Fibroblast of skin of left quadriceps (primary cell): ENCODE measurements around the gene PDCD1LG2.
A peak's percentile ranks its signal among the peaks of the same experiment; 100 is the strongest.

Experiments used
- DNase-seq, 2 experiments: peaks; one replicate each; pipeline ENCODE4 v3.0.0-alpha.2; 2013; ENCODE audit warnings: low read depth in 2 of 2

PDCD1LG2 gene

DNA sequence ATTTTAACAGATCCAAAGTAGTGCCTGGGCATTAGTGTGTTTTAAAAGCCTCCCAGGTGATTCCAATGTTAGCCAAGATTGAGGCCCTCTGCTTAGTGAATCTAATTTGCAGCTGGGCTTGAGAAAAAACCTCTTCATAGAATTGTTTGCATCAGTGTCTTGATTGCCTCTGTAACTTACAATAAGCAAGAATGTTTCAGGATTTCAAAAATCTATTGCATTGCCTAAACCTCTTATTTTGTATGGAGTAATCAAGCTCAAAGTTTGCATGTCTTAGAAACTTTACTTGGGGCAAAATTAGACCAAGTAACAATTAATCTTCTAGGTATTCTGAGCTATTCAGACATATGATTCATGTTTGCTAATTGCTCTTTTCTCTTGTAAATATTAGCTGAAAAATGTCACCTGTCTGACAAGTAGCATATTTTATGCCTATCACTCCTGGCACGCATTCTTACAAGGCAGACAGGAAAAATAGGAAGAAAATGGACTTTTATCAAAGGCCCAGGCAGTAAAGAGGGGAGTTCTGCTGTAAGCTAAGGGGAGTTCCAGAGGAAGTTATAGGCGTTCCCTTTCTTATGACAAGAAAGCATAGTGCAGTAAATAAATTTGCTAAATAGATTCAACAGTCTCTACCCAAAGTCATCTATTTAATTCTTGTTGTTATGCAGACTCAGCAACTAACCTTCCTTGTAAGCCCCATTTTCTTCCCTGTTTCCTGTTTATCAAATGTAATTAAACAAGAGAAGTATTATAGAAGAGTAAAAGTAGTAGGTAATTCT lies 21.0 kb downstream of the PDCD1LG2 start:
- no peak for DNase-seq

DNA sequence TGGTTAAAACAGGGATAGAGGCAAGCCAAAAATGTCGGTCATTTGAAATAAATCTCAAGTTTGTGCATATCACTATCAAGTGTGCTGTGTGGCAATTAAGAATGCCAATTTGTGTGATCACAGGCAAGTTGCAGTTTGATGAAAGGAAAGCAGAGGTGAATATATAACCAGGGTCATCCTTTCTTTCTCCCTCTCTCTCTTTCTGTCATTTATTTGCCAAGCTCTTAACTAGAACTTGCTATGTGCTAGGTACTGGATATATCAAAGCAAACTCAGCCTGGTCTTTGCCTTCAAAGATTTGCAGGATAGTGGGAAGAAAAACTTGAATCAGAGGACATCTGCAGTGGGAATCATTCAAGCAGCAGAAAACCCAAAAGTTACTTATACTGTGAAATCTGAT lies 22.0 kb downstream of the PDCD1LG2 start:
- no peak for DNase-seq

DNA sequence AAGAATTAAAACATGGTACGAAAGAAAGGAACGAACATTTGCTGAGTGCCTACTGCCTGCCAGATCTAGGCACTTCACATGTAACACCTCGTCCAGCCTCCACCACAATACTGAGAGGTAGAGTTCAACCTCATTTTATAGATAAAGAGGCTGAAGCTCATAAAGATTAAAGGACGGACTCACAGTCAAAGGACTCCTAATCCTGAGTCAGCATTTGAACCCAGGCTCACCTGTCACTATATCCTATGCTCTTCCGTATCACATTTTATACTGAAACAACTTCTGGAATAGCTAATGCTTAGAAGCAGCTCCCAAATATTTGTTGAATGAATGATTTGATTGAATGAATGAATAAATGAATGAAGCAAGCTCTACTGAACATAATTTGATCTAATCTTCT lies 22.5 kb downstream of the PDCD1LG2 start:
- no peak for DNase-seq

DNA sequence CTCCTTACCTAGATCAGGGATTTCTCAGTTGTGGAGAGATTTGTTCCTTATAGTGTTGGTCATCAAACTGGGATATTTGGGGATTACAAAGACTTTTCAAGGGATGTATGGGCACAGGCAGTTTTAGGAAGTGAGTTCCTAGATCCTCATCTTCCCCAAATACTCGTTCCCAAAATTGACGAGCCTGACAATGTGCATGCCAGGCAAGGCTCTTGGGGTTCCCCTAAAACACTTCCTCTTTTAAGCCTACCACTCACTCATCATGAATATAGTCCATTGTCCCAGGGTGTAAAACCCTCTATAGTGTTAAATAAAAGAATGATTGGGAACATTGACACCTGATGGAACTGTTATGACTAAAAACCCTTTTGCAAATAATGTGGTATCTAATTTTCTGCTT lies 26.4 kb downstream of the PDCD1LG2 start:
- DNase-seq: no peak

DNA sequence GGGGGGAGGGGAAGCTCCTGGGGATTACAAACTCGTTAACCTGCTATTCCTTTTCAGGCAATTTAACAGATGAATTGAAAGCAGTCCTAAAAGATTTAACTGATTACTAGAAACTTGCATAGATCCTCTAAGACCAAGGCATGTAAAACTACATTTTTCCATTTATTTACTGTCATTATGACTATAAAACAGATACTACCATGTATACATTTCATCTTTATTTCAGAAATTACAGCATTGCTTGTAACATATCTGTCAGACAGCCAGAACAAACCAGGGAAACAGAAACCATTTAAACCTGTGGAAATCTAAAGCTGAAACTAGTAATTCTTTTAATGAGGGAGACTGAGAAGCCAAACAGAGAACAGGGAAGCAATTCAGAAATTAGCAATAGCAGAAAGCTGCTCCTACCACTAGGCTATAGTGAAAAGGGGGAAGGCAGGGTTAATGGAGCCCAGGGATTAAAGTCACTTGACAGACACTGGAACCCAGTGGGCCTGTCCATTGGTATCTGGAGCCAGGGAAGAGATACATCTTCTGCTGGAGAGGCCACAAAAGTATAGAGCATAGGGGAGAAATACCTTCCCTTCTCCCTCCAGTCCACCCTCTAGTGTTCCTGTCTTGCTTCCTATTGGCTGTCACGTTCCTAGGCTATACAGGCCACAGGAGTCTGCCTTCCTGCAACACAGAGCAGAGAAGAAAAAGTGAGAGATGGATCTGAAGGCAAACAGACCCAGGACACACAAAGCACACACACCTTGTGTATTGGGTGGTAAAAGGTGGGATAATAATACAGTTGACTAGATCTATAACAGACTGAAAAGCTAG lies 33.8 kb downstream of the PDCD1LG2 start:
- DNase-seq: no peak

DNA sequence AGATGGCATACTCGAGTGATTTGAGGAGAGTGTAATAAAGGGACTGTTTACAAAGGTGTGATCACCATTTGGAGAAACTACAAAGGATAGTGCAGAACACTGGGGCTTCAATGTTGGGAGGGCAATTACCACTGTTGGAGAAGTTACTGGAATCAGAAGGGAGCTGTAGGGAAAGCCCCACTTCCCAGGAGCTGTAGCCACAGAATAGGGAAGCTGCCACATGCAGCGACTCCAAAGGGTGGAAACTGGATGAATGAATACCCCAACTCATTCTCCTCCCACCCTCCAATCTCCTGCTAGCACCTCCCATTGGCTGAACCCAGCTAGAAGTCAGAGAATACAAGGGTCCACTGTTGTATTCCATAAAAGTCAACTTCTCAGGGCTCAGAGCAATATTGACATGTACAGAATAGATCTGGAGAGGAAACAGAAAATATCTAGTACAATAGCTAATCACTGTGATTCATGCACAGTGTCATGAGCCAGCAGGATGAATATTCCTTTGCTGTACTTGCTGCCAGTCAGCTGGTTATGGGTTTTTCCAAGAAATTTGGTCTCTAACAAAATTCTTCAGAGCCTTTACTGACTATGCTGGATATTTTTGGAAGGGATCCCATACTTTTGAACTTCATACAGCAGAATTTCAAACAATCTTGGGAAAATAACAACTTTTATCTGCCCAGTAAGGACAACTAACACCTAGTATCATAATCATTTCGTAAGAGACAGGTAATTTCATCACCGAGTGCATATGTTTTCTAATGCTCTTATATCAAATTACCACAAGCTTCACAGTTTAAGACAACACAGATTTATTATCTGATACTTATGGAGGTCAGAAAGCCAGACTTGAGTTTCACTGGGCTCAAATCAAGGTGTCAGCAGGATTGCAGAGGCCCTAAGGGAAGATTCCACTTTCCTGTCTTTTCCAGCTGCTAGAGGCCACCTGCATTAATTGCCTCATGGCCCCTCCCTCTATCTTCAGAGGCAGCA lies 39.6 kb downstream of the PDCD1LG2 start:
- DNase-seq: peak; percentile 22 to 26

DNA sequence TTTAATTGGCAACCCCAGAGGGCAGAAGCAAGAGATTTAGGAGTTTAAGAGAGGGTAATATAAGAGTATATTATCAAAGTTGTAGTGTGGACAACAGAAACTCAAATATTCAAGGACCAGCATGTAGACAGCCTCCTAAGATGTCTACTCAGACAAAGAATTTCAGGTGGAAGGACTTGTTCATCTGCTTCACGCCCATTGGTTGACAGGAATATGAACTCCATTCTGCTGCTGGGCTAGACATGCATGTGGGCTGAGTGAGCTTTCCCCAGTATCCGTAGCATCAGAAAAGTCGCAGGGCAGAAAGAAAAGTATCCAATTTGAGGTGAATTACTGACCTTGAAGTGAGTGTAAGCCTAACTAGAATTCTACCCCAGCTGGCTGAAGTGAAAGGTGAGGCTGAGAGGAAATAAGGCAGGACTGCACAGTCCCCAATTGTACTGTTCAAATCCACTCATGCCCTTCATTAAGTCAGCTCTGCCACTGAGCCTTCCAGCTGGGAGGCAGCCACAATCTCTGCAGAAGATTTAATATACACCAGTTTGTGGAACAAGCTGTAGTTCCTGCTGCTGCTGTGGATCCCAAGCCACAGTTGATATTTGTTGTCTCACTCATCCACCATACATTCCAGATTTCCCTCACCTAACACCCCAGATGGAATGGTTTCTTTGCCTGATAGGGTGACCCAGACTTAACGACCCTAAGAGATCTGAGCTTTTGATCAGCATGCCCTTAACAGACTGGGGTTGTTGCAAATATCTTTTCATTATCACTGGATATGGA lies 41.2 kb downstream of the PDCD1LG2 start:
- no peak for DNase-seq

DNA sequence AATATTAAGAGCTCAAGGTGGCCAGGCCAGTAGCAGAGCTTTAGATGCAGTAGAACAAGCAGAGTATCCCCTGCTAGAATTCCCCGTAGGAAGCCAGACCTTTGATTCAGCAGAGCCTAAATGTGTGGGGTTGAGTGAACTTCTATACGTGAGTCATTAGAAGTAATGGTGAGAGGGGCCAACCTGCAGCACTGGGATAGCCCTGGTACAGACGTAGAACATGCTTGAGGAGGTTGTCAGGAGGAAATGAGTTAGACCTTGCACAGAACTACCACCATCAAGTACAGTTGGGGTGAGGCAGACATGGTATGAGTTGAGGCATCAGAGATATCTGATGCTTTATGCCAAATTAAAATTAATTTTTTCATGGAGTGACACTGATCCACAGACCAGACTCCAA lies 42.0 kb downstream of the PDCD1LG2 start:
- no peak for DNase-seq

DNA sequence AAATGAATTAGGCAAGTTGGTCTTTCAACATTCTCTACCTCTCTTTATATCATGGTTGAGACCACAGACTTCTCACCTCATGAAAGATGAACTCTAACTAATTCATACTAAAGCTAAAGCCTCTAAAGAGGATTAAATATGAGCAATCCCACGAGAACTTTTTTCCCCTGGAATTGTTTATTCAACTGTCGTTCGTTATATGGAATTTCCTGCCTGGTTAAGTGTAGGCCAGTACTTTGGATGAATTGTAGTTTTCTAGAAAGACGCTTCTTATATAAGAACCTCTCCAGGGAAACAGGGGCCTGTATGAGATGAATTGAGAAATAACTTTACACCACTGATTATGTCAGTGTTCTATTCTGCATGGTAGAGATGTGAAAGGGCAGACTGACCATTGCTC lies 42.9 kb downstream of the PDCD1LG2 start:
- peak; percentile 79 to 81 for DNase-seq

DNA sequence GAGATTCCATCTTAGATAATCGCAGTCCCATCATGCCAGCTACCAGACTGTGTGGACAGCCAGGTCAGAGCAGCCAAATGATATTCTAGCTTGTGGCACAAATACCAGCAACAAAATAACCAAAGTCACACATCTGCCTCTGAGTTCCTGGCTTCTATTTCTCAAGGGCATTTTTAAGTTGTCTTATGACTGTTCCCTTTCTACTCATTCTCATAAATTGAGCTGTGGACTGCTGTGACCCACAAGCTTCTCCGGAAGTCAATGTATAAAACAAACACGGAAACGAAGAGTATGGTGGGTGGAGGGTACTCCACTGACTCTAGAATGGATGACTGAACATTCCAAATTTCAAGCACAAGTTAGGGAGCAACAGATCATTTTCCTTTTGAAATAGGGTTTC lies 43.9 kb downstream of the PDCD1LG2 start:
- DNase-seq: no peak

DNA sequence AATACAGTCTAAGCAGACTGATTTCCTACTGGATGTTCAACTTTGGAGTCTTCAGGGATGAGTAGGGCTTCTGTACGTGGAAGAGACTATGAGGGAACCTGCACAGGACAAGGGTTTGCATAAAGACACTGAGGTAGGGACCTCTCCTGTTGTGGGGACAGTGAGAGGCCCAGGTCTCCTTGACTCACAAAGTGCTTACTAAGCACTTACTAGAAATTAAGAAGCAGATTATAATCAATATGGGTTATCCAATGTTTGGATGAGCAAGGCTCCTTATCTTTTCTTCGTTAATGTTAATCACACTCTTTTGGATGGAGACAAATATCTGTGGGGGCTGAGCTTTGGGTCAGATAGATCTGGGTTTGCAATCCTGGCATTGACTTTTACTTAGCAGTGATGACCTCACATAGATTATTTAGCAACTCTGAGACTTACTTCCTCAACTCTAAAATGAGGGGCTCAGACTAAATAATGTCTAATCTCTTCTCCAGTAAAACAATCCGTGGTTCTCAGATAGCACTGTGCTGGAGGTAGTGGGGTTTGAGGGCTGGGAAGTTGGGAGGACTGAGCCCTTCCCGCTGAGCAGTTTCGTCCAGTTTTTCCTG lies 45.9 kb downstream of the PDCD1LG2 start:
- no peak for DNase-seq

DNA sequence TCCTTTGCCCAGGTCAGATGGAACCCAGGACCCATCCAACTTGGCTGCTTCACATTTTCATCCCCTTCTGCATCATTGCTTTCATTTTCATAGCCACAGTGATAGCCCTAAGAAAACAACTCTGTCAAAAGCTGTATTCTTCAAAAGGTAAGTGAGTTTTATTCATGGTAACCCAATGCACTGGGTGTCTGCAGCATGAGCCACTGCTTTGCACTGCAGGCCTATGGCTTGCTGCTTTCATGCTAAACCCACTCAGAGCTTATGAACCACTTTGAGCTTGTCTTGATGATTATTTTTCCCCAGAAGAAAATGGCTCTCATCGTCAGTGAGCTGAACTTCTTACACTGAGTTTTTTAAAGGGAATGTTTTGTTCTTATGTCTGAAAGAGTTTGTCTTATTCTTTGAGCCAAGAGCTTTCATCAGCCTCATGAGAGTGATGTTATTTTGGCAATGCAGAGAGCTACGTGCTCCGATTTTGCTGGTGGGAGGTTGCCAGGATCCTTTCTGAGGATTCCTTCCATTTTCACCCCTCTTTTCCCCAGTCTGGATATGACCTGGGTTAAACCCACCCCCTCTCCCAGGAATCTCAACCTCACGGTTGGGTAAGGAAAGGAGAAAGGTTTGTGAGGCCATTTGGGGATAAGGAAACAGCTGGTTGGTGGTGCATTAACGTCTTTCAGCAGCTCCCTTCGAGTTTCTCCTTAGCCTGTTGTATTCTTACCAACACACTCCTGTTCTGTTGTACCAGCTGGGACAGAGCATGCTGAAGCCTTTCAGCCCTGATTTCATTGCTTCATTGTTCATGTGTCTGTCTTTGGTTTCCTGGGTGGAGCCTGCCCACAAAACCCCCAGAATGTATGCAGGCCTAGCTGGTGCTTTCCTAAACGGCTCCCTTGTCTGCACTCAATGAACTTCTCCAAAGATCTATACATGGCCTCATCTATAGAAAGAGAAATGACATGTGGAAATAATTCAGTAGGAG lies 47.6 kb downstream of the PDCD1LG2 start:
- DNase-seq: peak; percentile 59 to 60

DNA sequence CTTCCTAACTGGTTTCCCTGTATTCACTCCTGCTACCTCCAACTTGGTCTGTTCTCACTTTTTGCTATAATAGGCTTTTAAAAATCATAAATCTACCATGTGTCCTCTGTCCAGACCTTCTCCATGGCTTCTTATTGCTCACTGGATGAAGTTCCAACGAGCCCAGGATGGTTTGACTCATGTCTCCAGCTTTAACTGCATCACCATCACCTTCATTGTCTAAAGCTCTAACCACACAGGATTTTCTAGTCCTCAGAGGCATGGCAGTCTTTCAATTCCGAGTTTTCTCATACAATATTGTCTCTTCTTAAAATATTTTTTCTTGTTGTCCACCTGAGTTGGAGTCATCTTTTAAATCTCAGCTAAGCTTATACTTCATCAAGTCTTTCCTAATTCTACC lies 49.3 kb downstream of the PDCD1LG2 start:
- DNase-seq: no peak

DNA sequence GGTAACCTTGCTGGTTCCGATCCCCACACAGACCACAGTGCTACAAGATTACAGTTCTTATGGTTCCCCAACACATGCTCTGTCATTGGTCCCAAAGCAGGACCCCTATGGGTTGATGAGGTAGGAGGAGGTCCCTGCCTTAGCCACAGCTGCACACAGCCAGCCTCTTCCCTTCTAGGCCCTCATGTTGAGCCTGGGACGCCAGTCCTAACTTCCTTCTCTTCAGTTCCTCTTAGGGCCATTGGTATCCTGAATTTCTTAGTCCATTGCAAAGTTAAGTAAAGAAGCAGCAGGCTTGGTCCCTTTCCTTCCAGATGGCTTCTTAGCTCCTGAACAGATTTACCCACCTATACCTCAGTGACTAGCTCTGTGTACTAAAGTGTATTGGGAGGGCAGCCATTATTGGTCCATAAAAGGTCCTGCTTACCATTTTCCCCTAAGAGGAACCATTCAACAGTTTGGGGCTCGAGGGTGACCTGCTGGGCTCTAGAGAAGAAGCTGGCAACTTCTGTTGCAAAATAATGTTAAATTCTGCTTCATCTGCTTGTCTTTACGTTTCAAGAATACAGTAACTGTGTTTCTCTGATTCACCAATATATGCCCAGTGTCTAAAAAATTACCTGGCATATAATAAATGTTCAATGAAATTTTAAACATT lies 50.2 kb downstream of the PDCD1LG2 start:
- no peak for DNase-seq

DNA sequence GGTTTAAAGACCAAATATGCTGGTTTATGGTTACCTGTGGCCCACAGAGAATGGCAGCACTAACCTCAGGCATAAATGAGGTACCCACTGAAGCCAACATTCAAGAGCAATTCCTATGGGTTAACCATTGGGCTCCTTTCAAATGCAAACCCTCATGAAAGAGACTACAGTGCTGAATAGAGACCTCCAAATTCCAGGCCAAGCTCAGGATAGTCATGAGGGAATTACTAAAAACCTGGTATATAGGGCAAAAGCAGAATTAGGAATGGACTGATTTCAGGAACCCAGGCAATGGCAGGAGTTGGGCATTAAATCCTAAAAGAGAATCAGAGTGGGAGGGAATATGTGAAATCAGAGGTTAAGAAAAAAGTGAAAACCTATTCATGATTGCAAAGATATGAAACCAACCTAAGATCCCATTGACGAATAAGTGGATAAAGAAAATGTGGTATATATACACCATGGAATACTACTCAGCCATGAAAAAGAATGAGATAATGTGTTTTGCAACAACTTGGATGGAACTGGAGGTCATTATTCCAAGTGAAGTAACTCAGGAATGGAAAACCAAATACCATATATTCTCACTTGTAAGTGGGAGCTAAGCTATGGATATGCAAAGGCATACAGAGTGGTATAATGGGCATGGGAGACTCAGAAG lies 51.6 kb downstream of the PDCD1LG2 start:
- no peak for DNase-seq

DNA sequence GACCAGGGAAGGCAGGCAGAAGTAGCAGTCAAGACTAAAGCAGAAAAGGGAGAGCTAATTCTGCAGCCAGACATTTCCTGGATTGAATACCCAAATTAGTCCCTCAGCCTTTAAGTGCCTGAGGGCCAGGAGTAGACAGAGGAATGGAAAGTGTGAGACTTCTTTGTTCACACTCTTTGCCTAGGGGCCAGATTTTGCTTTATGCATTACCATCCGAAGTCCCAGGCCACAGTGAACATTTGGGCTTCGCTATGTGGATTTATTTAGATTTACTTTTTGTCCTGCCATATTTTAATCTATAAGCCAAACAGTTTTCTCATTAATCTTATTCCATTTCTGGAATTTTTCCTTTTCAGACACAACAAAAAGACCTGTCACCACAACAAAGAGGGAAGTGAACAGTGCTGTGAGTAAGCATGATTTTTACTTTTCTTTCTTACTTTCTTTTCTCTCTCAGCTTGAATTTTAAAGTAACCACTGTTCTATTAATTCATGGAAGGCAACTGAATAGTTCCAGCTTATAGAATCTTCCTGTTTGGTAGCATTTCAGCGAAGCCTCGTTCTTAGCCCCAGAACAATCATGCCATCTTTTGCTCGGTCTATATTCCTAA lies 52.6 kb downstream of the PDCD1LG2 start:
- DNase-seq: no peak

DNA sequence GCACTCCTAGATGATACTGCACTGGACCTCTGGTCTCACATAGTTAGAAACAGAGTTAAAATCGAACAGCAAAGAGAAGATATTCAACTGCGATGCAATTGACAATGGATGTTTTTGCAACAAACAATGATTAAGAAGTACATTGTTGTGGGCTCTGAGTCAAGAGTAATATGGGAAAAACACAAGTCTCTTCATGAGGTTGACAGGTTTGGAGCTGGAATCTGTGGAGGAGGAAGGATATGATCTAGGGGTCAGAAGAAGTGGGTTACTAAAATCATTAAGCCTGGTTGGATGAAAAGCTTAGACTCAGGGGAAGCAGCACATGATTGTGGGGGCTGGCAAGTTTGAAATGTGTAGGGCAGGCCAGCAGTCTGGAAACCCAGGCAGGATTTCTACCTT lies 53.1 kb downstream of the PDCD1LG2 start:
- DNase-seq: no peak

DNA sequence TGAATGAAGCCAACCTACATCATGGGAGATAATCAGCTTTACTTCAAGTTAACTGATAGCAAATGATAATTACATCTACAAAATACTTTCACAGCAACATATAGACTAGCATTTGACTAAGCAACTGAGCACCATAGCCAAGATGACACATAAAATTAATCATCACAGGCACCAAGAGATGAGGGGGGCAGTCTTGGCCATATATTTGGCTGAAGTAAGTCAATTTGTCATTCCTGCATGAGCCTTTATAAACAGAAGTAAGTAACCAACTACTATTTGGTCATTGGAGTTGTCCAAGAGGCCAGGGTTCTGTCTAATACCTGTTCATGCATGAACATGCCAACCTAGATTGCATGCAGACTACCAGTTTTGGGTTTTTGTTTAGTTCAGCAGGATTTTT lies 53.6 kb downstream of the PDCD1LG2 start:
- DNase-seq: no peak
